NCI-H1105 (cell line): Measurements from ENCODE around the gene SDR42E1.
A peak's percentile ranks its signal among the peaks of the same experiment; 100 is the strongest.
"Not testable (repeated sequence)": the region's sequence is repeated elsewhere in the genome, so short reads cannot be mapped to it uniquely, and the experiment has no call there.

Source experiments
- DNase-seq: peaks from one replicate; lab custom pipeline; 2025; lab: John Stamatoyannopoulos, UW

SDR42E1 gene

GRCh38 chr16:82004601-82005000 is 6.7 kb downstream of the SDR42E1 start:
- DNase-seq: no peak

DNA sequence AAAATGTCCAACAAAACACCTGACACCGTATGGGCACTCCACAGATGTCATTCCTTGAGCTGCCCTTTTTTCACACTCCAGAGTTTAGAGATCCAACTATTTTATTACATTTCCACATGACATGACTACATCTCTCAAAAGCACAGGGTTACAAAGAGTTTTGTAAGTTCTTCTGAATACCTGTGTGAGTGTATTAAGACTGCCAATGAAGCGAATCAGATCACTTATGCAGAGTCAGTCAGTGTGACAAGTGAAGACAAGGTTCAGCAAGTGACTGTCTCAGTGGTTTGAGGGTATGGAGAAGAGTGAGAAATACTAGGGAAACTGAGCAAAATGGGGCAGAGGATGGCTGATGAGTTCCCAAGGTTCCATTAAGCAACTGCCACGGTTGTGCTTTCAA is 8.4 kb downstream of the SDR42E1 start:
- no peak for DNase-seq

DNA sequence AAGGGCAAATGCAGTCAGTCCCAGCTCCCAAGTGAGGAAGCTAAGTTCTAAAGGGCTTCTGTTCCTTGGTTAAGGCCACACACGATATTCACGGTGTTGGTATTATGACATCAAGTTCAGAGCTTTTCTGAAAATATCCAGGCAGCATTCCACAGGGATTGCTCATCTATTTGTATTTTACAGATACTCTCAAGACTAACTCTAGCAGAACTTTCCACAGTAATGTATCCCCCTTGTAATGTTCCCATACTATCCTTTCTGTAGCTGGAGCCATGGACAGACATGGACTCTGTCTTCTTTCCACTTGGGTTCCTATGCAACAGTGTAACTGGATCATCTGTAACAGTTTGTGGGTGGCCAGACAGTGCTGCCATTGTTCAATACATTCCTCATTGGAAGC is 13.5 kb downstream of the SDR42E1 start:
- no peak for DNase-seq

- no peak for DNase-seq
These were observed 14.4 kb downstream of the SDR42E1 start for GRCh38 chr16:81996664-81997509.

- no peak for DNase-seq
These were observed 15.6 kb downstream of the SDR42E1 start for GRCh38 chr16:81995651-81996050.

DNA sequence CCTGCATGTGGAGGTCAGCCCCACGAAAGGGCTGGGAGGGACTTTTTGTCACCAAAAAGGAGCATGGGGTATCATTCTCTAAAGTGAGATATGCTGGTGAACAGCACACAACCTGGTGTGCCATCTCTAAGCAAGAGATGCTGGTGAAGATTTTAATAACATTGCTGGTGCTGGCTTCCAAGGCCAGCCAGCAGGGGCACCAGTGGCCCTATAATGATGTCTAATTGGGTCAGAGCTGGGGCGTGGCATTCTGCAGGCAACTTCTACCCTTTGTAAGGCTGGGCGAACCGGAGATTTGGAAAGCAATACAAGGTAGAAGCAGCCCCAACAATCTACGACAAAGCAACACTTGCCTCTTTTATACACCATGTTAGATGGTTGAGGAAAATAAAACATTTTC is 16.8 kb downstream of the SDR42E1 start:
- no peak for DNase-seq

DNA sequence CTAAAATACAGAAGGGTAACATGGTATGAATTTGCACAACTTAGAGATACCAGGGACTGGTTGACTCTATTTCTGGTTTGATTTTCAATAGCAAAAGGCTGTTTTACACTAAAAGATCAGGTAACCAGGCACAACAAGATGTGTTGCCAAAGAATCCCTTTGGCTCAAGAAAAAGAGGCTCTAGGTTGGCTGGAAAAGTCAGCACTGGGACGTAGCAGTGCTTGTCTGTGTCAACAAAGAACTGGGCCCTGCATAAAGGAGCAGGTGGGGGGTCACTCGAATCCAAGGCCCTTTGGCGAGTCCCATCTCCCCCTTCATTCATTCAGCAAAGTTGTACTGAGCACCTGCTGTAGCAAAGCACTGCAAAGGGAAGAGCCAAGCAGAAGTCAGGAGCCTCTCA is 18.4 kb downstream of the SDR42E1 start:
- DNase-seq: no peak

- DNase-seq: no peak
These were observed 23.6 kb downstream of the SDR42E1 start for GRCh38 chr16:81987706-81988105.

DNA sequence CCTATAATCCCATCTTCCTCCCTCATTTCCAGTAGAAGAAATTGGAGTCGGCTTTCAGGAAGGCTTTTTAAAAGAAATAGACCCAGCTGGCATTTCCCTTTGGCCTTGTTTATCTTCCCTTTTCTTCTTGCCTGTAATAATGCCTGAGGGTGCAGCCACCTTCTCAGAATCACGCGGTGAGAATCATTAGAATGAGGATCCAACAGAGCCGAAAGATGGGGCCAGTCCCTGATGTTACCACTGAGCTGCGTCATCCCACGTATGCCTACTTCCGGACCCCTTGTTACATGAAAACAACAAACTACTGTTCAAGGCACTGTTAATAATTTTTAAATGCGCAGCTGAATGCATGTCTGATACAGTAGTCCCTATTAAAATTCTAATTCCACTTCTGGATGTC is 24.1 kb downstream of the SDR42E1 start:
- DNase-seq: no peak

- DNase-seq: not testable (repeated sequence)
These were observed 33.8 kb downstream of the SDR42E1 start for GRCh38 chr16:81977335-81977942.

GRCh38 chr16:81975637-81976036 is 35.6 kb downstream of the SDR42E1 start:
- no peak for DNase-seq

DNA sequence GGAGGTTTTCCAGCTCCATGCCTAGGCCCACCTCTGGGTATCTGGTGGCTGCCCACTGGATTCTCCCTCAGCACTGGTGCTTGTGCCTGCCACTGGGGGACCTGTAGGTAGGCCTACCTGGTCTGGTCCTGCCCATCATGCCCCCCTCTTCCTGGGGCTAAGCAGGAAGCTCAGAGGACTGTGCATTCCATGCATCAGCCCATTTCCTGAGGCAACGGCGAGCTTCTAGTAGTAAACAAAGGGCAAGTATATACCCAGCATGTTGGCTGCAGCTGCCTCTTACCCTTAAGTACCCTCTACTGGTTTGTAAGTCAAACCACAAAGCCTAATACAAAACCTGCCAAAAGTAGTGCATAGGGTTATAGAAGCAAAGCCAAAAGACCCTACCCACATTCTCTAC is 37.5 kb downstream of the SDR42E1 start:
- no peak for DNase-seq

- DNase-seq: no peak
These were observed 39.4 kb downstream of the SDR42E1 start for GRCh38 chr16:81971853-81972252.

DNA sequence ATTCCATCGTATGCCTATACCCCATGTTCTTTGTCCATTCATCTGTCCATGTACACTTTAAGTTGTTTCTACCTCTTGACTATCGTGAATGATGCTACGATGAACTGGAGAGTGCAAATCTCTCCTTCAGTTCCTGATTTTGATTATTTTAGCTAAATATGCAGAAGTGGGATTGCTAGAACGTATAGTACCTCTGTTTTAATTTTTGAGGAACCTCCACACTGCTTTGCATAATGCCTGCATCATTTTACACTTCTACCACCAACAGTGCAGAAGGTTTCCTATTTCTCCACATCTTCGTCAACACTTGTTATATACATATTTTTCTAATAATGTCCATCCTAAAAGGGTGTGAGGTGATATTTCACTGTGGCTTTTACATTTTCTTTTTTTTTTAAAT is 43.9 kb downstream of the SDR42E1 start:
- no peak for DNase-seq

- DNase-seq: no peak
These were observed 46.5 kb downstream of the SDR42E1 start for GRCh38 chr16:81964808-81965207.

DNA sequence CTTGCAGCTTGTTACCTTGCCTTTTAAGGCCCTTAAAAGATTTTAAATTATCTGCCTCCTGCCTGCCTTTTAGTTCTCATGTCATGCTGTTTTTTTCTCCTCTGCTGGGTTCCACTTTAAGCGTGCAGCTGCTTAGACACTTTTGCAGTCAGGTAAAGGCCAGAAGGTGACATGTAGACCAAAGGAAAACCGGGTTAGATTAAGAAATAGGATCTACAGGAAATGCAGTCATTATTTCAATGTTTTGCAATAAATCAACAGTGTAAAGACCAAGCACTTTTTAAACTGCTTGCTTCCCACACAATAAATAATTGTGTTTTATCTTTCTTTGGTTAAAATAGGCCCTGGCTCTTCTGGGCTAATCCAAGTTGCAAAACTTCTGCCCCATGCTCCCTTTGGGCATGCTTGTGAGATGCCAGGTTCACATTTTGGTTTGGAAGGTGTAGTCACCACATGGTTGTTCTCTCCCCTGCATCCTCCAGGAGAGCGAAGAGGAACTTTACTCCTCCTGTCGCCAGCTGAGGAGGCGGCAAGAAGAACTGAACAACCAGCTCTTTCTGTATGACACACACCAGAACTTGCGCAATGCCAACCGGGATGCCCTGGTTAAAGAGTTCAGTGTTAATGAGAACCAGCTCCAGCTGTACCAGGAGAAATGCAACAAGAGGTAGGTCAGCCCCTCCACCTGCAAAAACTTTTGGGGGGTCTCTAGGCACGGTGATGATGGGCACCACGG is 54.9 kb downstream of the SDR42E1 start:
- no peak for DNase-seq

DNA sequence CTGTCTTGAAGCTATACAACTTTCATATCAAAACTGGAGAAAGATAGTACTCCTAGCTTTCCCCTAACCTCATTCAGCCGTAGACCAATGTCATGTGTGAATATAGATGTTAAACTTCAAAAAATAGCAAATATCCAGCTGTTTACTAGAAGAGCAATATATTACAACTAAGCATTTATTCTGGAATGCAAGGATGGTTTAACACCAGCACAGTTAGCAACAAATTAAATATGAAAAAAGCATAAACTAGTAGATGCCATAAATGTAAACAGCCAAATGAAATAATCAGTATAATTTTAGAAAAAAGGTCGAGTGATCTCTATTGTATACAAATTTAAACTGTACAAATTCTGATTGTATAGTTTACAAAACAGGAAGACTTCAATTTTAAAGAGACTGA is 59.7 kb downstream of the SDR42E1 start:
- DNase-seq: no peak

DNA sequence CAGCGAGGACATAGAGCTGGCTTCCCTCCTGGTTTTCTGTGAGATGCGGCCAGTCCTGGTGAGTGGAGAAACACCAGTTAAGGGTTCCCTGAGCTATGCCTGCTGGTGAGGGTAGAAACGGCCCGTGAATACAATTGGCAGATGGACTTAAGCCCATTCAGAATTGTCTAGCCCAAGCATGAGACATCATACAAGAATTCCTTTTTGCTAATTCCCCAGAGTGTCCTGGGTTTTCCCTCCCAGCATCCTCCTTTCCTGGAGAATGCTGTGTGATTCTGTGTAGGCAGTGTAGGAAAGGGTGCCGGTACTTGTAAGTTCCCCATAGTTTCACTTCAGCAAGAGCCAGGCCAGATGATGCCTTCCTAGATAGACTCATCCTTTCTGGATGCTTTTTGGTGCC is 65.1 kb downstream of the SDR42E1 start:
- no peak for DNase-seq

DNA sequence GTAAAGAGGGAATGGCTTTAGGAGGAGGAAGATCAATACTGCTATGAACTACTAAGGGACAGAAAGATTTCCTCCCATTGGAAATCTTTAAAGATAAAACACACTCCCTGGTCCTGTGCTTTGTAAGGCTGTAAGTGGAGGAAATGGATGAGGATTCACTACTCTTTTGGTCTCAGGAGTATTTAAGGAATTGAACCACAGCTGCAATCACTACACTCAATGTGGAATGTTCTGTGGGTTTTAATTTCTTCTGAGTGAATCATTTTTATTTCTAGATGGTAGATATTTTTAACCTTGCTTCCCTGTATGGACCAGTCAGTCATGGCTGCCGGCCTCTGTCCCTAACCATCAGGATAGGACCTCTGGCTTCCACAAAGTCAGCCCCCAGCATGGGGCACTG is 65.6 kb downstream of the SDR42E1 start:
- no peak for DNase-seq

- DNase-seq: no peak
These were observed 69.2 kb downstream of the SDR42E1 start for GRCh38 chr16:81942007-81942601.

GRCh38 chr16:81940781-81941560 is 70.3 kb downstream of the SDR42E1 start:
- peak; percentile 9 for DNase-seq
